Stromal cell of bone marrow (primary cell): Measurements from ENCODE around the gene LRP11.
"Not testable (repeated sequence)": the region's sequence is repeated elsewhere in the genome, so short reads cannot be mapped to it uniquely, and the experiment has no call there.

ENCODE experiments used
- DNase-seq: peaks from one replicate; pipeline ENCODE4 v3.0.0-alpha.2; 2012; ENCODE audit warnings: low read depth

LRP11 gene

GRCh38 chr6:149869275-149869892, 5.2 kb upstream of the LRP11 start:
- no peak for DNase-seq

GRCh38 chr6:149867876-149868640, 3.9 kb upstream of the LRP11 start:
- DNase-seq, result no peak

GRCh38 chr6:149864578-149865535, 698 bp upstream of the LRP11 start:
- DNase-seq, result peak; percentile 66

- peak; percentile 54 for DNase-seq
Observed at GRCh38 chr6:149862922-149863697, 1.0 kb downstream of the LRP11 start.

GRCh38 chr6:149862424-149862738, 1.8 kb downstream of the LRP11 start:
- not testable (repeated sequence) for DNase-seq

- DNase-seq, result no peak
Observed at GRCh38 chr6:149861603-149862423, 2.3 kb downstream of the LRP11 start.

GRCh38 chr6:149860834-149861602, 3.1 kb downstream of the LRP11 start:
- DNase-seq, result no peak

GRCh38 chr6:149860513-149860833, 3.7 kb downstream of the LRP11 start:
- DNase-seq, result no peak

GRCh38 chr6:149859938-149860337, 4.2 kb downstream of the LRP11 start:
- no peak for DNase-seq

GRCh38 chr6:149859368-149859767, 4.8 kb downstream of the LRP11 start:
- peak; percentile 72 for DNase-seq

- no peak for DNase-seq
Observed at GRCh38 chr6:149857541-149857940, 6.6 kb downstream of the LRP11 start.

- no peak for DNase-seq
Observed at GRCh38 chr6:149856256-149856994, 7.7 kb downstream of the LRP11 start.

GRCh38 chr6:149855741-149856140, 8.4 kb downstream of the LRP11 start:
- no peak for DNase-seq

- DNase-seq, result no peak
Observed at GRCh38 chr6:149855040-149855654, 9.0 kb downstream of the LRP11 start.

- no peak for DNase-seq
Observed at GRCh38 chr6:149854532-149854931, 9.6 kb downstream of the LRP11 start.

GRCh38 chr6:149854017-149854416, 10.1 kb downstream of the LRP11 start:
- DNase-seq, result not testable (repeated sequence)

- DNase-seq, result no peak
Observed at GRCh38 chr6:149852881-149853280, 11.3 kb downstream of the LRP11 start.

- no peak for DNase-seq
Observed at GRCh38 chr6:149852180-149852579, 12.0 kb downstream of the LRP11 start.

- no peak for DNase-seq
Observed at GRCh38 chr6:149851461-149852110, 12.6 kb downstream of the LRP11 start.
